Medulla oblongata (tissue), 1 donor: ENCODE results near the gene CYB561.

Experiments
- DNase-seq: peaks from one replicate; pipeline ENCODE4 v3.0.0-alpha.2; 2015; ENCODE audit errors: extremely low spot score

The CYB561 gene

GRCh38 chr17:63448655-63449054 lies 2.5 kb upstream of the CYB561 start:
- DNase-seq: no peak

- DNase-seq: no peak
Measured at GRCh38 chr17:63447471-63448009, 1.4 kb upstream of the CYB561 start.

GRCh38 chr17:63446753-63447470 lies 806 bp upstream of the CYB561 start:
- DNase-seq: no peak

- DNase-seq: no peak
Measured at GRCh38 chr17:63445571-63445953, 544 bp downstream of the CYB561 start.

DNA sequence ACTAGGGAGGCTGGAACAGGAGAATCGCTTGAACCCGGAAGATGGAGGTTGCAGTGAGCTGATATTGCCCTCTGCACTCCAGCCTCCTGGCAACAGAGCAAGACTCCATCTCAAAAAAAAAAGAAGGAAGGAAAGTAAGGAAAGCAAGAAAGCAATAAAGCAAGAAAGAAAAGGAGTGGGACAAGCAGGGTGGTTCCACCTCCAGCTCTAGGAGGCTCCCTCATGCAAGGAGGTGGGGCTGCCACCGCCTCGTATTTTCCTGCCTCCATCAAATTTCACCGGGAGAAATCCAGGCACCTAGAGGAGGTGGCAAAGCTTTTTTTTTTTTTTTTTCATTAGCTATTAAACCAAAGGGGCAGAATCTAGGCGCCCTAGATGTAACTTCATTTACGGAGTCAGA lies 1.0 kb downstream of the CYB561 start:
- DNase-seq: no peak

DNA sequence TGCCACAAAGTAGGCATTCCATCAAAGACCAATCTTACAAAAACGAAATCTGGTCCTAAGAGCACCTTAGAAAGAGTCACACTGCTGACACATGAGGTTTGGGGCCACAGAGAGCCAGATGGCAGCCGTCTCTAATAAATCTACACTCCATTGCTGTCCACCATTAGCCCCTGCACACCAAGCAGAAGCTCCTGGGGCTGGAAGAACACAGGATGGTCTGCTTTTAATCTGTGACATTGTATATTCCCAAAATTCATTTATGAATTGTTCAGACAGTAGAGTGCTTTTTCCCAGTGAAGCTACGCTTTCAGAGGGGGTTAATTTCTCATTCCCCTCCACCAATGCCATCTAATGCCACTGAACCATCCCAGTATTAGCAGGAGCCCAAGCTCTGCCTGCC lies 1.6 kb downstream of the CYB561 start:
- no peak for DNase-seq

- no peak for DNase-seq
Measured at GRCh38 chr17:63443053-63443452, 3.1 kb downstream of the CYB561 start.

DNA sequence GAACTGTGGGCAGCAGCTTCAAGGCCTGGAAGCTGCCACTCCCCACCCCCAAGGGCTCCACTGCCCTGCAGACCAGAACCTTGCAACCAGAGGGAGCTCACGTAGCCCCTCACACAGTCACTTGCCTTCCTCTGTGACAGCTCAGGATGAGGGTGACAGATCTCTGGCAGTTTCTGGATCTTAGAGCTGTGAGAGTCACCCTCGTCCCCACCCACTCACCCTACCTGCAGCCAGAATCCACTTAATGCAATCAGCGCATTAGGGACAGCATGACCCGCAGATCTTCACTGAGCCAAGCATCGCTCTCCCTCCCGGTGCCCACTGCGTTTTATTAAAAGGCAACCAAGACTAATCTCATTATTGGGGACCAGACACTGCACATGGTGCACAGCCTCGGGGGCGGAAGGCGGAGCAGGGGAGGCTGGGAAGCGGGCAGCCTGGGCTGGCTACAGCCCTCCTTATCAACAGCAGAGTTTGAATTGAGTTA lies 3.5 kb downstream of the CYB561 start:
- DNase-seq: no peak

- no peak for DNase-seq
Measured at GRCh38 chr17:63442074-63442473, 4.0 kb downstream of the CYB561 start.

- DNase-seq: no peak
Measured at GRCh38 chr17:63441654-63442053, 4.5 kb downstream of the CYB561 start.

GRCh38 chr17:63440770-63441335 lies 5.3 kb downstream of the CYB561 start:
- DNase-seq: no peak

DNA sequence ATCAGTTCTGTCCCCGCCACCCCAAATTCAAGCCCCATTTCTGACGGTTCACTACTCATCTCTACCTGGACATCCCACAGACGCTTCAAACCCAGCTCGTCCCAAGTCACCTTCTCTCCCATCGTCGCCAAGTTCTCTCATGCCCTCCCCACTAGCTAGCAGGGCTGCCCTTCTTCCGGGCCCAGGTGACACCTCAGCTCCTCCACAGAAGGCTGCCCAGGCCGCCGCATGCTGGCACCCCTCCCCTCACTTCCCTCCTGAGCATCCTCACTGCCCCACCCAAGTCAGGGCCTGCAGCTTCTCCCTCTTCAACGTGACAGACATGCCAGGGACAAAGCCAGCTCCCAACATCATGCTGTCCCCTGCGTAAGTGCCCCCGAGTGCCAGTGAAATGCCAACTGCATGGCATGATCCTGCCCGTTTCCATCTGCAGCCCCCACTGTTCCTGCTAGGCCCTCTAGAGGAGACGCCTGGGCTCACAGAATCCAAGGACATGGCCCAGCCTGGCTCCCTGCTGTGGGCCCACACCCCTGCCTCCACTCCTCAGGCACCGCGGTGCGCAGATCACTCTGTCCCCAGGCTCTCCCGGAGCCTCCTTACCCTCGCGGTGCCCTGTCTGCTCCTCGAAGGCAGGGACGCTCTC lies 5.9 kb downstream of the CYB561 start:
- no peak for DNase-seq

DNA sequence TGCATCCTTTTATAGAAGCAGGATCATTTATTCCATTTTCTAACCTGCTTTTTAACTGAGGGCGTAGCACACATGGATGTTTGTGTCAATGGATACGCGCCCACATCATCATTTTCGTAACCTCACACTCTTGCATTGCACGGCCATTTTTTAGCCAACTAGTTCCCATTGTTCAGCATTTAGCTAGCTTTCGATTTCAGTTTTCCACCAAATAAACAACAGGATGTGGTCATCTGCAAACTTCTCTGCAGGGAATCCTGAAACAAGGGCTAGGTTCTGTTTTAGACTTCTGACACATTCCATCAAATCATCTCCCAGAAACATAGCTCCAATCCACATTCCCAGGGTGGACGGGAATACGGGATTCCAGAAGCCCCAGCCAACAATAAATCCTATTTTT lies 6.4 kb downstream of the CYB561 start:
- DNase-seq: peak; percentile 50

GRCh38 chr17:63438092-63439051 lies 7.7 kb downstream of the CYB561 start:
- no peak for DNase-seq

DNA sequence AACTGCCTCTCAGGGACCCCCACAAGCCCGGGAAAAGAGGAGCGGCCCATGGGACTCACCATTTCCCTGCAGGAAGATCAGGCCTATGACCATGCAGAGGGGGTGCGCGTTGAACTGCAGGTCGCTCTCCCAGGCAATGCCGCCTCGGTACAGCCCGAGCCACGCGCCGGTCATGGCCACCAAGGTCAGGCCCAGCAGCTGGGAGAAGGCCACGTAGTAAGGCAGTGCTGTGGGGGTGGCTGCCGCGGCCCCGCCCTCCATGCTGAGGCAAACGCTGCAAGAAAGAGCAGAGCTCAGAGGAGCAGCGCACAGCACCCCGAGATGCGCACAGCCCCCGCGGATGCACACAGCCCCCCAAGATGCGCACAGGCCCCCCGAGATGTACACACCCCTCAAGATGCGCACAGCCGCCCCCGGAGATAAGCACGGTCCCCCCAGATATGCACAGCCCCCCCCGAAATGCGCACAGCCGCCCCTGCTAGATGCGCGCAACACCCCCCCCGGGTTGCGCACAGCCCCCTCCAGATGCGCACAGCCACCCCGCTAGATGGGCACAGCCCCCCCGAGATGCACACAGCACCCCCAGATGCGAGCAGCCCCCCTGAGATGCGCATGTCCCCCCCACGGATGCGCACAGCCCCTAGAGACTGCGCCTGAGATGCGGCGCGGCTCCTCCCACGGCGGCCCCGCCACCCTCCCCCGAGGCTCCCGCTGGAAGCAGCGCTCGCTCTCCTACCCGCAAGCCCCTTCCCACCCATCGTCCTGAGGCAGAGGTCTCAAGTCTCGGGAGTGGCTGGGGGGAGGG lies 8.6 kb downstream of the CYB561 start:
- DNase-seq: no peak

- no peak for DNase-seq
Measured at GRCh38 chr17:63436523-63437110, 9.5 kb downstream of the CYB561 start.

- DNase-seq: no peak
Measured at GRCh38 chr17:63435681-63436522, 10.2 kb downstream of the CYB561 start.

- peak; percentile 83 for DNase-seq
Measured at GRCh38 chr17:63434951-63435571, 11.0 kb downstream of the CYB561 start.
